ENCODE data around the gene GPR12.

The GPR12 gene

DNA sequence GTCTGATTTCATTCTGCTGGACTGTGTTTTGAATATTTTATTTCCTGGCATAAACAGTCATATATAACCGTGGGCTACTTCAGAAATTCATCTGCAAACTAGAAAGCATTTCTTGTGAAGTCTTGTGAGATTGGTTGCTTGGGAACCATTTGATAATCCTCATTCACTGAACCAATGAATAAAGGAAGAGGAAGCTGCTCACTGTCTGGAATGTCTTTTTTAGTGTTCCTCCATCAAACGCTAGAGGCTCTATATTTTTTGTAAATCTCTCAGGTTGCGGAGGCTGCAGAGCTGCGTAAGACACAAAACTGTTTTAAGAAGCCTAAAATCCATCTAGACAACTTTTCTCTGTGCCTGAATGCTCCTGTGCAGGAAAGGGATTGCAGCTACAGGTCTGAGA lies 18.7 kb upstream of the GPR12 start:
- Histone ChIP-seq H3K9ac (no peak overlapping the region), H3K4me2 (no peak overlapping the region), H3K9me3 (no peaks in the 10 kb centered on the region), H3K36me3 (no peaks in the 10 kb centered on the region), H4K20me1 (no peaks in the 10 kb centered on the region), H3K4me3 (no peak overlapping the region), H3K27ac (no peak overlapping the region), H3K4me1 (peaks cover under 1% of the 10 kb centered on the region), H3K27me3 (no peaks in the 10 kb centered on the region)
- no peak for TF ChIP-seq Cebpa-rat (IDR thresholded peaks at IDR 0.05)

- Histone ChIP-seq H3K9ac (no peak overlapping the region), H4K20me1 (no peaks in the 10 kb centered on the region), H3K4me3 (no peak overlapping the region), H3K4me2 (no peak overlapping the region), H3K36me3 (no peaks in the 10 kb centered on the region), H3K27me3 (no peaks in the 10 kb centered on the region), H3K27ac (no peak overlapping the region), H3K9me3 (no peaks in the 10 kb centered on the region), H3K4me1 (no peaks in the 10 kb centered on the region)
- no peak for TF ChIP-seq Cebpa-rat (IDR thresholded peaks at IDR 0.05)
These were observed 11.9 kb upstream of the GPR12 start for GRCh38 chr13:26772531-26772930.

DNA sequence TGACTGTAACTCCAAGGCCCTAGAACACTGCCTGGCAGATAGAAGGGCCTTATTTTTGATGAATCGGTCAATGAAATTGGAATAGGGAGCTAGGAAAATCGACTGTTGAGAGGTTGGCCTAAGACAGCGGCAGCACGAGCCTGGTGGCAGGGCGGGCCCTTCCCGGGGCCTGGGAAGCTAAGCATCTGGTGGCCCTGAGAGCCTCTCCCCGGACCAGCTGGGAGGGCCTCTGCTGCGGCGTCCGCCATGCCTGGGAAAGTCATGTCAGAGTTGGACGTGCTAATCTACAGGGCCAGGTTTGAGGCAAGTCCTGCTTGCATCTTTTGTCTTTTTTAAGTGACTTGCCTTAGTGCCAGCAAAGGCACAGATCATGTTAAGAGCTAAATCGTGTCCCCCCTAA lies 11.2 kb upstream of the GPR12 start:
- TF ChIP-seq Cebpa-rat (IDR thresholded peaks at IDR 0.05) = no peak
- no peak overlapping the region for H3K9ac ChIP-seq
- H3K36me3 ChIP-seq = no peaks in the 10 kb centered on the region
- no peaks in the 10 kb centered on the region for H3K4me1 ChIP-seq
- H3K4me3 ChIP-seq = no peak overlapping the region
- H3K9me3 ChIP-seq = no peaks in the 10 kb centered on the region
- no peaks in the 10 kb centered on the region for H3K27me3 ChIP-seq
- no peak overlapping the region for H3K4me2 ChIP-seq
- no peaks in the 10 kb centered on the region for H4K20me1 ChIP-seq
- H3K27ac ChIP-seq = no peak overlapping the region

GRCh38 chr13:26762745-26763345 lies 2.3 kb upstream of the GPR12 start:
- Histone ChIP-seq H4K20me1 (no peaks in the 10 kb centered on the region), H3K4me2 (peak overlapping the region; percentile 48), H3K9ac (no peak overlapping the region), H3K4me3 (no peak overlapping the region), H3K4me1 (peaks cover 13% of the 10 kb centered on the region), H3K9me3 (0 out of 2 replicates have a peak, but pooled peaks cover 5% of the 10 kb centered on the region), H3K36me3 (no peaks in the 10 kb centered on the region), H3K27ac (no peak overlapping the region), H3K27me3 (no peaks in the 10 kb centered on the region)
- no peak for TF ChIP-seq Cebpa-rat (IDR thresholded peaks at IDR 0.05)

GRCh38 chr13:26760832-26761582 lies 421 bp upstream of the GPR12 start:
- H3K27me3 ChIP-seq = no peaks in the 10 kb centered on the region

GRCh38 chr13:26759249-26759906 lies 1.2 kb downstream of the GPR12 start:
- Histone ChIP-seq H3K4me2 (no peak overlapping the region), H3K27me3 (no peaks in the 10 kb centered on the region), H3K9me3 (0 out of 2 replicates have a peak, but pooled peaks cover 5% of the 10 kb centered on the region), H3K4me1 (peaks cover 13% of the 10 kb centered on the region), H4K20me1 (no peaks in the 10 kb centered on the region), H3K36me3 (no peaks in the 10 kb centered on the region), H3K4me3 (no peak overlapping the region), H3K27ac (no peak overlapping the region), H3K9ac (no peak overlapping the region)
- TF ChIP-seq Cebpa-rat (IDR thresholded peaks at IDR 0.05) = no peak

More at GRCh38 chr13:26760832-26761582, 421 bp upstream of the GPR12 start:
- no peak overlapping the region for H3K9ac ChIP-seq
- 0 out of 2 replicates have a peak, but pooled peaks cover 5% of the 10 kb centered on the region for H3K9me3 ChIP-seq
- no peaks in the 10 kb centered on the region for H4K20me1 ChIP-seq
- no peaks in the 10 kb centered on the region for H3K36me3 ChIP-seq
- peaks cover 13% of the 10 kb centered on the region for H3K4me1 ChIP-seq
- H3K27ac ChIP-seq = no peak overlapping the region
- no peak for TF ChIP-seq Cebpa-rat (IDR thresholded peaks at IDR 0.05)
- no peak overlapping the region for H3K4me2 ChIP-seq
- H3K4me3 ChIP-seq = no peak overlapping the region

DNA sequence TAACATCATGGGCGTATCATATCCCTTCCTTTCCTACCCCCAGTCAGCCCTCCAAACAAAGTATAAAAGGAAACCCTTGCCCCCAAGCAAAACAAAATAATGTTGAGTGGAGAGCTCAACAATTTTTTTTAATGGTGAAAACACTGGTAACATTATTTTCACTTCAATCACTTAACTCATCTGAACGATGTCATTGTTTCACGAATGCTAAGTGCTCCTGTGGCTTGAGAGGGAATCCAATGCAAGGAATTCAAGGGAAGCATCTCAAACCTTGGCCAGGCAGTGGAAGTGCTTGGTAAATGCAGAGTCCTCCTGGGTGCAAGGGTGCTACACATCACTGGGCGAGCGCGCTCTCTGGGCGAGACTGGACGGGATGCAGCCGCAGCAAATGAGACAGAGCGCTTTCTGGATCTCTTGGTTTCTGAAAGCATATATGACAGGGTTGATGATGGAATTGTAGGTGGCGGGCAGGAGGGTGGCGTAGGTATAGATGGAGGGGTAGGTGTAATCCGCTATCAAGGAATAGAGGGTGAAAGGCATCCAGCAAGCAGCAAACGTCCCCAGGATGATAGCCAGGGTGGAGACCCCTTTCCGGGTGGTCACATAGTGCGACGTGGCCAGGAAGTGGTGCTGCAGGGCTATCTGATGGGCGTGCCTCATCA lies 2.0 kb downstream of the GPR12 start:
- H3K27me3 ChIP-seq = no peaks in the 10 kb centered on the region

DNA sequence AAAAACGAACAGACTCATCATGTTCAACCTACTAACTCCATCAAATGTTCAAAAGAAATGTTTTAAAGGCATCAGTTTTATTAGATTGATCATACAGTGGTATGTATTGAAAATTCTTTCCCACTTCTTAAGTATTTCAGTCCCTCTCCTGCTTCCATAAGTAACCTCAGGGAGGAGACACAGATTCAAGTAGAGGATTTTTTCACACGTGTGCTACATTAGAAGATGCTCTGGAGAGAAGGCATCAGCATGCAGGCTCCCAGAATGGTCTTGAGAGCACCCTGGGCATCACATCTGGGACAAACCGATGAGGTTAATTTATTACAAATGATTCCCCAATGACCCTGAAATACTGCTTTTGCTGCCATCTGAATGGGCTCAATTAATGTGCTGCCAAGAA lies 3.6 kb downstream of the GPR12 start:
- no peak overlapping the region for H3K4me2 ChIP-seq
- no peak for TF ChIP-seq Cebpa-rat (IDR thresholded peaks at IDR 0.05)
- H3K36me3 ChIP-seq = no peaks in the 10 kb centered on the region
- no peaks in the 10 kb centered on the region for H3K4me1 ChIP-seq
- no peaks in the 10 kb centered on the region for H4K20me1 ChIP-seq
- no peak overlapping the region for H3K4me3 ChIP-seq
- no peak overlapping the region for H3K9ac ChIP-seq
- H3K27me3 ChIP-seq = no peaks in the 10 kb centered on the region
- no peak overlapping the region for H3K27ac ChIP-seq
- 0 out of 2 replicates have a peak, but pooled peaks cover 5% of the 10 kb centered on the region for H3K9me3 ChIP-seq

More for the DNA sequence above, 2.0 kb downstream of the GPR12 start:
- Histone ChIP-seq H3K9ac (no peak overlapping the region), H3K36me3 (no peaks in the 10 kb centered on the region), H3K9me3 (0 out of 2 replicates have a peak, but pooled peaks cover 5% of the 10 kb centered on the region), H3K27ac (no peak overlapping the region), H3K4me1 (peaks cover 13% of the 10 kb centered on the region), H3K4me3 (no peak overlapping the region), H3K4me2 (no peak overlapping the region), H4K20me1 (no peaks in the 10 kb centered on the region)
- TF ChIP-seq Cebpa-rat (IDR thresholded peaks at IDR 0.05) = no peak

DNA sequence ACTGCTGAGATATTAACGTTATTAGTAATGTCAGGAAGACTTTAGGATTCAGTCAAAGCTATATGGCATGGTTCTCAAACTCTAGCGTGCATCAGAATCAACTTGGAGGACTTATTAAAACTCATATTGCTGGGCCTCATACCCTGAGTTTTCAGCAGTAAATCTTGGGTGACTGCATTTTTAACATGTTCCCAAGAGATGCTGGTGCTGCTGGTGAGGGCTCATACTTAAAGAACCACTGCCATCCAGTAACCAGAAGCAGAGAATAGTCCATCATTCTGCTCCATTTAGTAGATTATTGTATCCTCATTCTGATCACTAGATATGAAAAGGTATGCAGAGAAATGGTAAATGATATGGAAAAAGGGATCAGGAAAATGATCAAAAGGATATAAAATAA lies 7.9 kb downstream of the GPR12 start:
- Histone ChIP-seq H3K27ac (no peak overlapping the region), H3K4me2 (no peak overlapping the region), H4K20me1 (no peaks in the 10 kb centered on the region), H3K4me3 (no peak overlapping the region), H3K4me1 (no peaks in the 10 kb centered on the region), H3K27me3 (no peaks in the 10 kb centered on the region), H3K9me3 (no peaks in the 10 kb centered on the region), H3K36me3 (no peaks in the 10 kb centered on the region), H3K9ac (no peak overlapping the region)
- no peak for TF ChIP-seq Cebpa-rat (IDR thresholded peaks at IDR 0.05)
